Measurements from ENCODE around the gene LYZL6. TPM values are rescaled to one million over a fixed set of nuclear protein-coding genes. Genes with fewer than 3 reads are reported as not detected.

LYZL6 gene, protein sequence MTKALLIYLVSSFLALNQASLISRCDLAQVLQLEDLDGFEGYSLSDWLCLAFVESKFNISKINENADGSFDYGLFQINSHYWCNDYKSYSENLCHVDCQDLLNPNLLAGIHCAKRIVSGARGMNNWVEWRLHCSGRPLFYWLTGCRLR
- not detected in 2 replicates for total RNA-seq

GRCh38 chr17:35943537-35943936, at the start of gene LYZL6:
Gene LYZL6, minus strand, starts transcription at chr17:35943713. Its CDS starts 4,357 bp downstream, at chr17:35939356.
- intact Hi-C loops (cut with micrococcal nuclease) = no loop called here

DNA sequence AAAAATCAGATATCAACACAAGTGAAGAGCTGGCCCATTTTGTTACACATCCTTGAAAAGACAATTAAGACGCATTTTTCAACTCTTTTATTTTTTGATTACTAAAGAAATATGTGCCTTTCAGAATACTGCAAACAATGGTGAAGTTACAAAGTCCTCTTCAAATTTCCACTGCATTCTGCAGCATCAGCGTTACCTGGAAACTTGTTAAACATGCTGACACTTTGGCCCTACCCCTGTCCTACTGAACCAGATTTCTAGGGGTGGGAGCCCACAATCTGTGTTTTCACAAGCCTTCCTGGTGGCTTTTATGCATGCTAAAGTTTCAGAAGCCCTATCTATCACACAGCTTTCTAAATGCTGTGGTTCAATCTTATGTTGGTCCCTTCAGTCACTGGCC, 47.6 kb upstream of the LYZL6 start:
- intact Hi-C loops (cut with micrococcal nuclease) = no loop called here

GRCh38 chr17:35988164-35988563, 44.7 kb upstream of the LYZL6 start:
- intact Hi-C loops (cut with micrococcal nuclease) = no loop called here

- intact Hi-C loops (cut with micrococcal nuclease) = no loop called here
These were observed 43.1 kb upstream of the LYZL6 start, which contains the start of gene CCL14 for GRCh38 chr17:35986643-35987042. Gene CCL14, minus strand, starts transcription at chr17:35986729. Its CDS starts 80 bp downstream, at chr17:35986649.

- intact Hi-C loops (cut with micrococcal nuclease) = no loop called here
These were observed 40.6 kb upstream of the LYZL6 start for GRCh38 chr17:35984140-35984539.

GRCh38 chr17:35982409-35983191, 39.1 kb upstream of the LYZL6 start:
- intact Hi-C loops (cut with micrococcal nuclease) = no loop called here

DNA sequence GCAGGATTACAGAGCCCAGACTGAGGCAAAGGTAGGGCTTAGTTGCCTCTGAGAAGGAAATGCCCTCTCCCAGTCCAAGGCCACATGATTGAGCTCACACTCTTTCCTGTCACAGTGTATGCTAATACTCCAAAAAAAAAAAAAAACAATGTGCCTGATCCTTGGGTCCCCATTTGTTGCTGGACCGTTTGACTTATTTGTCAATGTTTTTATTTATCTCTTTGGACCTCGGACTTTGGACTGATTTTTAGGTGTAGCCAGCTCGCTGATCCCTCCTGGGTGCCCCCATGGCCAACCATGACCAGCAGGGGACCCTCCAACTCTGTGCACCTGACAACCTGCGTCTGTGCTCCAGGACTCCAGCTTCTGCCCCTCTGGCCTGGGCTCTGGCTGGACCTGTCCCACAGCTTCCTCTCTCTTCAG, 38.4 kb upstream of the LYZL6 start:
- intact Hi-C loops (cut with micrococcal nuclease) = no loop called here

- intact Hi-C loops (cut with micrococcal nuclease) = no loop called here
These were observed 37.7 kb upstream of the LYZL6 start, which contains the start of gene CCL16 for GRCh38 chr17:35981246-35981645. Gene CCL16, minus strand, starts transcription at chr17:35981497. Its CDS starts 77 bp downstream, at chr17:35981420.

GRCh38 chr17:35978346-35978745, 34.8 kb upstream of the LYZL6 start:
- intact Hi-C loops (cut with micrococcal nuclease) = no loop called here

DNA sequence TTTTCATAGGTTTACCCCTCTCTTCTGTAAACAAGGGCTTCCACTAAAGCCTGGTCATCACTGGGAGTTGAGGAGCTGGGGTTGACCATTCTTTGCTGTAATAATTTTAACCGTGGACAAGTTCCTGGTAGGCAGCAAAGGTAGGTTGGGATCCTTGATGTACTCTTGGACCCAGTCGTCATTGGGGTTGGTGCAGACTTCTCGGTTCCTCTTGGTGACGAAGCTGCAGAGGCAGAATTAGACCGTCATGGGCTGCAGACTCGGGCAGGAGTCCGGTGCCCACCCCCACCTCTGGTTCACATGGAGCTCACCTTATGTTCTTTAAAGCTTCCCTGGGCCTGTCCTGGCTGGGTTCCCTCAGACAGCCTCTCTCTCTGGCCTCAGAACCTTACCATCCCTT, 34.0 kb upstream of the LYZL6 start:
- intact Hi-C loops (cut with micrococcal nuclease) = no loop called here

DNA sequence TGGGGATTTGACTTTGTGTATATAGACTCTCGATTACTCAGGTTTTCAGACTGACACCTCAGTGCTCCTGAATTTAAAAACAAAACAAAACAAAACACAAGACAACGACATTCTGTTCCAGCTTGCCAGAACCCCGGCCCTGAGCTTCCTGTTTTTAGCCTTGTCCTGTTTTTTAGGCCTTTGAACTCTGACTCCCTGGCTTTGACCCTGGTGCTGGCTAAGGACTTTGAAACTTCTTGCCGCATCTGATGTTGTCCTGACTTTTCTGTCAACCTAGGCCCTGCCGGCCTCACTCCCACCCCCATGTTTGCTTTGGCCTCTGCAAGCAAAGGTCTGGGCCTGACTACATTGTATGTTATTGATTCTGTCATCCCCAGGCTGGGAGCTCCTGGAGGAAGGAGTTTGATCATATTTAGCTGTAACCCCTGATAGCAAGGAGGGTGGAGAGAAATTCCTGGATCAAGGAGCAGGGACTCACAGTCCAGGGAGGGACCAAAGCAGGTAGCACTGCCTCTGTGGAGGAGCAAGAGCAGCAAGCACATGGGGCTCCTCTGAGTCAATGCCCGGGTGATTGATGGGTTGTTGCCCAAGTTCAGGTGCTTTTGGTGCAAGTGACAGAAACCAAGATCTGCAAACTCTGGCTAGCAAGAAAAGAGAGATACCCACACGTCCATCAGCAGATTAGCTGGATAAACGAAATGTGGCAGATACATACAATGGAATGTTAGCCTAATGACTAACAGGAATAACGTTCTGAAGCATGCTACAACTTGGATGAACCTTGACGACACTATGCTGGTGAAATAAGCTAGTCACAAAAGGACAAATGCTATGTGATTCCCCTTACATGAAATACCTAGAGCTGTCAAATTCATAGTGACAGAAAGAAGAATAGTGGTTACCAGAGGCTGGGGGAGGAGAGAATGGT, 30.1 kb upstream of the LYZL6 start:
- intact Hi-C loops (cut with micrococcal nuclease) = no loop called here

DNA sequence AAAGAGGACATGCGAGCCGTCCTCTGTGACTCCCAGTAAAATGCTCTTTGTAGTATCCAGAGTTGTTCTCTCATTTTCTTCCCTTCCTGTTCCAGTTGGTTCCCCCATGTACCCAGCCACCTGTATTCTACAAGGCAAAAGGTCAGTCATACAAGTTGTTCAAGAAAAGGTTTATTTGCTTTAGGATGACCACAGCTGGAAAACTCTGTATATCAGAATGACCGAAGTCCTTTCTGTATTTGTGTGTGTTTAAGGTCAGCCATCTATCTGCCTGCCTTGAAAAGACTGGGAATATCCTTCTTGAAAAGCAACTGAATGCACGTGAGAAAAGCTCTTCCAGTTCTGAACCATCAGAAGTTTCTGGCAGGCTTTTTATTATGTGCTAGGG, 29.4 kb upstream of the LYZL6 start:
- intact Hi-C loops (cut with micrococcal nuclease) = no loop called here

DNA sequence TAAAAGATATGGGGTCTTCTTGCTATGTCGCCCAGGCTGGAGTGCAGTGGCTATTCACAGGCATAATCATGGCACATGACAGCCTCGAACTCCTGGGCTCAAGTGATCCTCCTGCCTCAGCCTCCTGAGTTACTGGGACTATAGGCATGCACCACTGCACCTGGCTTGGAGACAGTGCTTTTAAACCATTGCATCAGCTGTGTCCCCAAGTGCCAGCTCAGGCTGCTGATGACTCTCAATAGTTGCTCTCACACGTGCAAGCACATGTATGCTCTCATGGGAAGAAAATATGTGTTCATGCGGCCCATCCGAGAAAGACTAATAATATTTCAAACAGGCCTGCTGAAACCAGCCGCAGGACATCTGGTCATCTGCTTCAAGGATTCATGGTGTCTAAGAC, 29.0 kb upstream of the LYZL6 start:
- intact Hi-C loops (cut with micrococcal nuclease) = no loop called here

GRCh38 chr17:35972066-35972465, 28.6 kb upstream of the LYZL6 start:
- intact Hi-C loops (cut with micrococcal nuclease) = no loop called here

DNA sequence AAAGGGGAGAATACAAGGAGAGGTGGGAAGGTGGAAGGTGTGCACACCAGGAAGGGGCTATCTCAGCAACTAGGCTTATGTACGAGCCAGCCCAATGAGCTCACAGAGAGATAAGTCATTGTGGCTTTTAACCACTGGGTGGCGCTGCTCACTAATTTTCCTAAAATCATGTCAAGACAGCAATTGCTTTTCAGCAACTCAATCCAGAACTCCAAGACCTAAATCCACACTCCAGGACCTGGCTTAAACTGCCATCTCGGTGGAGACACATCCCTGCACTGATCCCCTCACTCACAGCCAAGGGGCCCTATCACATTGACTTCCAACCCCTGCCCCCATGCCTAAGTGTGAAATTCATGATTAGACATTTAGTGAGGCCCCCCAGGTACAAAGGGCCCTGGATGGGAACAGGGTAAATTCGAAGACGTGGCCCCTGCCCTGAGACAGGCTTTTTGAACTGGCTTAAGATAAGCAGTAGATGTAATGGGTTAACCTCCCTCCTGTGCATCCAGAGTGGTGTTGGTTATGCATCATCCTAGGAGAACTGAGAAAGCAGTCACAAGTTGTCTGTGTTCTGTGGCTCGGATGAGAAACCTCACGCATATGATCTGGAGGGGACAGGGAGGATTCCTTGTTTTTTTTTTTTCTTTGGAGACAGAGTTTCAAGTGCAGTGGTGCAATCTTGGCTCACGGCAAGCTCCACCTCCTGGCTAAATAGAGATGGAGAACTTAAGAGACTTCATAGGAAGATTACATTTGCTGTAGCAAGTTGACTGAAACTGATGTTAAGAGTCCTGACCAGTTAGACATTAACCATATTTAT, 26.3 kb upstream of the LYZL6 start:
- intact Hi-C loops (cut with micrococcal nuclease) = loop anchor here (1.0 to 2.0 kb wide), 2 partner anchors 103 to 179 kb away; no protein-coding TSS in a partner anchor

- intact Hi-C loops (cut with micrococcal nuclease) = loop anchor here (1.0 to 2.0 kb wide), 2 partner anchors 104 to 180 kb away; no protein-coding TSS in a partner anchor
These were observed 25.1 kb upstream of the LYZL6 start for GRCh38 chr17:35968520-35969054.

GRCh38 chr17:35965272-35965671, 21.8 kb upstream of the LYZL6 start:
- intact Hi-C loops (cut with micrococcal nuclease) = no loop called here

DNA sequence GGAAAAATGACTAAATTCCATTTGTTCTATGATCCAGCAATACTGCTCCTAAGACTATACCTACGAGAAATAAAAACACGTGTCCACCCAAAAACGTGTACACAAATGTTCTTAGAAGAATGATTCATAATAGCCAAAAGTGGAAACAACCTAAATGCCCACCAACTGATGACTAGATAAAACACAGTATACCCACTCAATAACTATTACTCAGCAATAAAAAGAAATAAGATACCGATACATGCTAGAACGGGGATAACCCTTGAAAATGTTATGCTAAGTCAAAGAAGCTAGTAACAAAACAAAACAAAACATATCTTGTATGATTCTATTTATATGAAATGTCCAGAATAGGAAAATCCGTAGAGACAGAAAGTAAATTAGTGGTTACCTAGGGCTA, 20.1 kb upstream of the LYZL6 start:
- intact Hi-C loops (cut with micrococcal nuclease) = no loop called here

DNA sequence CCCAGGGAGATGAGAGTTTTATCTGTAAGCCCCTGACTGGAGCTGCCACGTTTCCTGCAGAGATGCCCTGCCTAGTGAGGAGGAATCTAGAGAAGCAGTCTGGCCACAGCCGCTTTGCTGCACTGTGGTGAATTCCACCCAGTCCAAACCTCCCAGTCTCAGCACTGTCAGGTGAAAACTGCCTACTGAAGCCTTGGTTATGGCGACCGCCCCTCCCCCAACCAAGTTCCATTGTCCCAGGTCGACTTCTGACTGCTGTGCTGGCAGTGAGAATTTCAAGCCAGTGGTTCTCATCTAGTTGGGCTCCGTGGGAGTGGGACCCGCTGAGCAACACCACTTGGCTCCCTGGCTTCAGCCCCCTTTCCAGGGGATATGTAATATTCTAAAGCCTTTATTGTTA, 10.2 kb upstream of the LYZL6 start:
- intact Hi-C loops (cut with micrococcal nuclease) = no loop called here

DNA sequence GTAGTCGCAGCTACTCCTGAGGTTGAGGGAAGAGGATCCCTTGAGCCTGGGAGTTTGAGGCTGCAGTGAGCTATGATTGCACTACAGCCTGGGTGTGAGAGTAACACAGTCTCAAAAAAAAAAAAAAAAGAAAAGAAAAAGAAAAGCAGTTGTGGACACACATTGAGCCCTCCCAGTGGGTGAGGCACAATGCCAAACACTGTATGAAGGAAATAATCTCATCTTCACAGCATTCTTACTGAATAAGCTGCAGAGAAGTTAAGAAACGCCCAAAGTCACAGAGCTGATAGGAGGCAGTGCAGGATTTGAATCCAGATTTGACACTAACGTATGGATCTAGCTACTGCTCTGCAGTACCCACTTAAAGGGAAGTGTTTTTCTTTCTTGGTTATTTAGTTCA, 5.9 kb upstream of the LYZL6 start:
- intact Hi-C loops (cut with micrococcal nuclease) = no loop called here
